ENCODE results near the gene FCN2. TPM values are rescaled to one million over a fixed set of nuclear protein-coding genes. Genes with fewer than 3 reads are reported as not detected.

Gene FCN2
- not detected in 2 replicates for total RNA-seq

DNA sequence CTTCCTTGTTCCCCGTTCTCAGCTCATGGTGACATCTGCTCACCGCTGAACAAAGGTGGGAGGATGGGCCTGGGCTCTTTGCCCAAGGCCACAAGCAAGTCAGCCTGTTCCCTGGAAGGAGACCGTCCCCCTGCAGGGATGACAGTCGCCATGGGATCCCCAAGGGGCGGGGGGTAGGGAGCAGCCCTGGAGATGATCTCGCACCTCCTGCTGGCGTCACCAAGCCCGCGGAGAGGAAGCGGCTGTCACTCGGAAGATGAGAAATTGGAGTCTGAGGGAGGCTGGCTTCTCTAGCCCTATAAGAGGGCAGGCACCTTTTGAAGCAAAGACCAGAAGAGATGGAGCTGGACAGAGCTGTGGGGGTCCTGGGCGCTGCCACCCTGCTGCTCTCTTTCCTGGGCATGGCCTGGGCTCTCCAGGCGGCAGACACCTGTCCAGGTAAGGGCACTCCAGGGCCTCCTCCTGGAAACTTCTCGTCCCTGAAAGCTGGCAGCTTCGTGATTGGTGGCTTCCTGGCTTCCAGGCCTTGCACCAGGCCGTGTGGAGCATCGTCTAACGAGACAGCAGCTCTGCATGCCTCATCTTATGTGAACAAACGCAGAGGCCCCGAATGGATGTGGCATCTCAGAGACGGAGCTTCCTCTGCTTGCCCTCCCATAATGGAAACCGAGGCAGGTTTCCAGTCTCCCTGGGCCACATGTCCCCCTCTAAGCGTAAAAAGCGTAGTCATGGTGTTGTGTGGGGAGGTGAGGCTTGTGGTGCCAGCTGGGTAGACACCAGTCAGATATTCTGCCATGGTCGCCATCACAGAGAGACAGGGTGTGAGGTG, at the start of gene FCN2:
Gene FCN2 (plus strand): TSS at position 327 of the 829 bp plus-strand sequence. CDS start 12 bp downstream, at position 339.

DNA sequence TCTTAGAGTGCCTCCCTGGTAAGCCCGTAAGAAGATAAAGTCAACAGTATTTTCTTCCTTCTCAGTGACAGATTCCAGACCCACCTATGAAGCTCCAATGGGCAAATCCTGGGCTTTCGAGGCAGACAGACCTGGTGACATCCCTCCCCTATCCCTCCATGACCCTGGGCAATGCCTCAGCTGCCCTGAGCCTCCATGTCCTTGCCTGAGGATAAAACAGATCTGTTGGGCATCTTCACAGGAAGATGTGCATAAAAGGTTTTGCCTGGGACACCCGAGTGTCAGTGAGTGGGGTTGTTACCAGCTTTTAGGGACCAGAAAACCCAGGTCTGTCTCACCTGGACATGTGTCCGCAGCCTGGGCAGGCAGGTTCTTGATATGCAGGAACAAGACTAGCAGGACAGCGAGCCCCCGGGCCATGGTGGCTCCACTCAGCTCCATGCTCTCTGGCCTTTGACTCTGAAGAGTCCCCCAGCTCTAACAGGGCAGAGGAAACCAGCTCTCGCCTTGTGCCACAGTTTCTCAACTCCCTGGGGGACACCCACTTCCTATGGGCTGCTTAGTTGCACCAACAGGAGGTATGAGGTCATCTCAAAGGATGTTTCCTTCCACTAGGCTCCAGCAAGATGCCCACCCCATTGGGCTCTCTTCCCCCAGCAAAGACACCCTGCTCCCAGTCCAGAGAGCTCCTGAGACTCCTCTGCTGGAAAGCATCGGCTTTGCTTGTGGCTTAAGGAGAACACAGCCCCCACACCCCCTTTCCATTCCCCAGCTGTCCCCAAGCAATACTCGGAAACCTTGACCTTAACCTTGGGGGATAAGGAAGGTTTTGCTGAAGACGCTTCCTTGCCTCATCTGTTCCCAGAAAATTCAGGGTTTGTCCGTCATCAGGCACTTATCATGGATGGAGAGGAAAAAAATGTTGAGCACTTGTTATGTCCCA, 37.1 kb downstream of the FCN2 start, which contains the start of gene FCN1:
Gene FCN1 (minus strand): TSS at position 482 of the 943 bp plus-strand sequence. CDS start 41 bp downstream, at position 441.

Small RNAs within 50 kb of the gene (small RNA-seq; reads per million reads assigned to genes)
- gene AL603650.1 (not detected), gene MIR3689A (not detected), gene MIR3689B (not detected), gene MIR3689C (not detected), gene MIR3689D1 (not detected), gene MIR3689D2 (not detected), gene MIR3689E (not detected), gene MIR3689F (not detected)

Other genes starting within 250 kb of the FCN2 start
- 401 and 437 TPM in 2 replicates for gene COL5A1, start 239.0 kb upstream of the FCN2 start, total RNA-seq
- not detected in 2 replicates for gene FCN1, start 37.1 kb downstream of the FCN2 start, total RNA-seq
- gene OLFM1, start 206.9 kb downstream of the FCN2 start, total RNA-seq: 9.0 and 10.7 TPM in 2 replicates

Measured in articular chondrocyte of knee joint (primary cell).